ENCODE results near the gene MLLT6. TPM values are rescaled to one million over a fixed set of nuclear protein-coding genes. Genes with fewer than 3 reads are reported as not detected.

The MLLT6 gene
- total and polyA plus RNA-seq, 10 donors, result 27.3 to 244 (median 143) TPM

GRCh38 chr17:38702916-38703741 is 1.9 kb upstream of the MLLT6 start:
- H3K36me3 ChIP-seq, result peaks cover 0 to 11% (median 5%) of the 10 kb centered on the region in 6 donors
- H3K4me1 ChIP-seq, result peaks cover 33 to 85% (median 68%) of the 10 kb centered on the region in 6 donors
- peak overlapping the region; percentile 96 to 99 (median 97) for H3K27ac ChIP-seq
- TF ChIP-seq, protein P1, sequence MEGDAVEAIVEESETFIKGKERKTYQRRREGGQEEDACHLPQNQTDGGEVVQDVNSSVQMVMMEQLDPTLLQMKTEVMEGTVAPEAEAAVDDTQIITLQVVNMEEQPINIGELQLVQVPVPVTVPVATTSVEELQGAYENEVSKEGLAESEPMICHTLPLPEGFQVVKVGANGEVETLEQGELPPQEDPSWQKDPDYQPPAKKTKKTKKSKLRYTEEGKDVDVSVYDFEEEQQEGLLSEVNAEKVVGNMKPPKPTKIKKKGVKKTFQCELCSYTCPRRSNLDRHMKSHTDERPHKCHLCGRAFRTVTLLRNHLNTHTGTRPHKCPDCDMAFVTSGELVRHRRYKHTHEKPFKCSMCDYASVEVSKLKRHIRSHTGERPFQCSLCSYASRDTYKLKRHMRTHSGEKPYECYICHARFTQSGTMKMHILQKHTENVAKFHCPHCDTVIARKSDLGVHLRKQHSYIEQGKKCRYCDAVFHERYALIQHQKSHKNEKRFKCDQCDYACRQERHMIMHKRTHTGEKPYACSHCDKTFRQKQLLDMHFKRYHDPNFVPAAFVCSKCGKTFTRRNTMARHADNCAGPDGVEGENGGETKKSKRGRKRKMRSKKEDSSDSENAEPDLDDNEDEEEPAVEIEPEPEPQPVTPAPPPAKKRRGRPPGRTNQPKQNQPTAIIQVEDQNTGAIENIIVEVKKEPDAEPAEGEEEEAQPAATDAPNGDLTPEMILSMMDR (IDR thresholded peaks at IDR 0.05 in 8 of 11, conservative IDR thresholded peaks at IDR 0.05 in 3 of 11), result no peak
- TF ChIP-seq POLR2A (IDR thresholded peaks at IDR 0.05) (no peak), POLR2AphosphoS5 (IDR thresholded peaks at IDR 0.05) (no peak)
- intact Hi-C loops (cut with DNase I; ENCODE audit: low total_unique reads), result no loop called here
- no peaks in the 10 kb centered on the region for H3K9me3 ChIP-seq
- H3K27me3 ChIP-seq (replicated peaks in 1 of 7), result peaks cover 0 to 8% (median 0%) of the 10 kb centered on the region in 7 donors
- peak overlapping the region; percentile 57 to 92 (median 81) for H3K4me3 ChIP-seq
- 1 to 2% (median 1%) methylated on average over 35 to 55 of the region's 55 CpGs for WGBS, 5 donors
- peak; percentile 91 for DNase-seq

DNA sequence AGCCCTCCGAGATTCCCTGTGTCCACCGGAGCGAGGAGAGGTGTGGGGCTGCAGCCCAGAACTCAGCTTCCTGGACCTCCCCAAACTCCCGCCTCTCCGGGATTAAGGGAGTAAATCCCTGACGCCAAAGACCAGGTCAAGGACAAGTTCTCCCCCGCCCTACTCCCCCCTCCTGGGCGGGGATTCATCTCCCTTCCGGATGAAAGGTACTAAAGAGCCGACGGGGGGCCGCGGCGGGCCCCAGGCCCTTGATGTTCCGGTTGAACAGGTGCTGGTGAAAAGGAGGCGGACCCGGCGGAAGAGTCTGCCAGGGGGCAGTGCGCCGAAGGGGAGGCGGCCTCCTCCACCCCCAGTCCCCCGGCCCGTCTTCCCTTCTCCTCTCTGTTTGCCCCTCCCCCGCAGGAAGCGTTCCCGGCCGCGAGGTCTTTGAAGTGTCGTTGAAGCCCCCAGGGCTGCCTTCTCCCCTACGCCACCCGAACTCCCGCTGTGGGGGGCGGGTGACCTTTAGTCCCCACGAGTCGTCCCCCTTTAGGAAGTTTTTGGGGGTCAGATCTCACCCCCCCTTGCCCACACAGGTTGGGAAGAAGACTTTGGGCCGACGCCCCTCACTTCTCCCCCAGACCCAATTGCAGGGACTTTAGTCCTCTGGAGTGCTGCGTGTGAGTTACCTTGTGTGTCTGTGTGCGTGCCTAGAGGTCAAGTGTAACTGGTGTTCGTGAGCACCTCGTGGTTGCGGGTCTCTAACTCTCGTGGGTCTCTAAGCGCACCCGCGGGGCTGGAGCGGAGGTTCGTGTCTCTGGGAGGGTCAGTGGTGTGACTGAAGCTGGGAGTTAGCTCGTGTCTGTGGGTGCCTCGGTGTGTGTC is 1.1 kb upstream of the MLLT6 start:
- H3K9me3 ChIP-seq, result no peaks in the 10 kb centered on the region
- peak overlapping the region; percentile 96 to 99 (median 97) for H3K27ac ChIP-seq
- DNase-seq, result peak; percentile 95
- 0 to 1% (median 1%) methylated on average over 32 to 50 of the region's 50 CpGs for WGBS, 5 donors
- H3K27me3 ChIP-seq (replicated peaks in 1 of 7), result peaks cover 0 to 8% (median 0%) of the 10 kb centered on the region in 7 donors
- peak overlapping the region; percentile 57 to 92 (median 81) for H3K4me3 ChIP-seq
- peaks cover 0 to 20% (median 12%) of the 10 kb centered on the region in 6 donors for H3K36me3 ChIP-seq
- TF ChIP-seq POLR2A (IDR thresholded peaks at IDR 0.05) (no peak), POLR2AphosphoS5 (IDR thresholded peaks at IDR 0.05) (peak; percentile 64 to 74 (median 71))
- TF ChIP-seq, protein P1 (IDR thresholded peaks at IDR 0.05 in 8 of 11, conservative IDR thresholded peaks at IDR 0.05 in 3 of 11), result peak in 2 of 11 experiments; percentile 26 to 36
- peaks cover 32 to 86% (median 68%) of the 10 kb centered on the region in 6 donors for H3K4me1 ChIP-seq
- intact Hi-C loops (cut with DNase I; ENCODE audit: low total_unique reads), result no loop called here

- H3K27me3 ChIP-seq (replicated peaks in 1 of 7), result peaks cover 0 to 8% (median 0%) of the 10 kb centered on the region in 7 donors
- no peak for DNase-seq
- no peaks in the 10 kb centered on the region for H3K9me3 ChIP-seq
- H3K4me1 ChIP-seq, result peaks cover 22 to 85% (median 62%) of the 10 kb centered on the region in 6 donors
- H3K4me3 ChIP-seq, result peak overlapping the region; percentile 71 to 92 (median 85)
- WGBS, 5 donors, result 0 to 3% (median 0%) methylated on average over 12 to 27 of the region's 32 CpGs
- no peak for TF ChIP-seq POLR2AphosphoS5 (IDR thresholded peaks at IDR 0.05)
- no peak for TF ChIP-seq POLR2A (IDR thresholded peaks at IDR 0.05)
- TF ChIP-seq, protein P1 (IDR thresholded peaks at IDR 0.05 in 8 of 11, conservative IDR thresholded peaks at IDR 0.05 in 3 of 11), result no peak
- intact Hi-C loops (cut with DNase I; ENCODE audit: low total_unique reads), result no loop called here
- peaks cover 0 to 34% (median 25%) of the 10 kb centered on the region in 6 donors for H3K36me3 ChIP-seq
- peak overlapping the region; percentile 70 to 99 (median 97) for H3K27ac ChIP-seq
These were observed 390 bp downstream of the MLLT6 start for GRCh38 chr17:38705523-38705802.
